Calu3 (cell line): ENCODE data around the gene VWA1. TPM values are rescaled to one million over a fixed set of nuclear protein-coding genes. Genes with fewer than 3 reads are reported as not detected.

ENCODE experiments used
- BruUV-seq: library from RNA; stranded (reverse); fragments of 400-500 nt; replicated peaks from 2 replicates; lab custom pipeline; 2021; lab: Mats Ljungman, UMichigan
- CTCF ChIA-PET: fragments of 300-600 bp; sonication (Branson Sonifier 250); formaldehyde crosslinking; loops from one replicate; lab custom pipeline; 2022; ENCODE audit warnings: antibody characterized with exemption; lab: Charles Lee
- DNase-seq: peaks from one replicate; pipeline ENCODE4 v3.0.0; 2022
- H3K27ac Mint-ChIP-seq: one replicate; pipeline ENCODE4 v1.8.0; 2022; ENCODE audit warnings: mixed read lengths; ENCODE audit not compliant: unreplicated experiment
- H3K27me3 Mint-ChIP-seq: one replicate; pipeline ENCODE4 v1.8.0; 2022; ENCODE audit warnings: mixed read lengths; ENCODE audit not compliant: unreplicated experiment
- H3K36me3 Mint-ChIP-seq: one replicate; pipeline ENCODE4 v1.8.0; 2022; ENCODE audit warnings: mild to moderate bottlenecking, moderate library complexity, mixed read lengths; ENCODE audit not compliant: insufficient read depth, unreplicated experiment
- H3K4me1 Mint-ChIP-seq: one replicate; pipeline ENCODE4 v1.8.0; 2022; ENCODE audit warnings: mild to moderate bottlenecking, low read depth, mixed read lengths; ENCODE audit not compliant: unreplicated experiment
- H3K4me3 Mint-ChIP-seq: one replicate; pipeline ENCODE4 v1.8.0; 2022; ENCODE audit warnings: mild to moderate bottlenecking, low read depth, moderate library complexity, mixed read lengths; ENCODE audit not compliant: unreplicated experiment
- H3K9me3 Mint-ChIP-seq: one replicate; pipeline ENCODE4 v1.8.0; 2022; ENCODE audit warnings: low read depth, mixed read lengths; ENCODE audit not compliant: unreplicated experiment
- CTCF ChIP-seq: fragments of 200-600 bp; IDR thresholded peaks from one replicate; pipeline ENCODE4 v1.8.0; 2022; ENCODE audit warnings: antibody characterized with exemption; ENCODE audit not compliant: unreplicated experiment
- intact Hi-C: fragments of 100-400 bp; cut with micrococcal nuclease; formaldehyde crosslinking; loops from one replicate; pipeline ENCODE4 v1.10.0; 2022; ENCODE audit not compliant: unreplicated experiment
- total RNA-seq: library from RNA; stranded (reverse); gene quantifications from 2 replicates; pipeline ENCODE4 v1.2.3, GENCODE V29; 2022

VWA1 gene
- total RNA-seq, 1 experiment from 2014 or later: 78.9 TPM

GRCh38 chr1:1421147-1421906 lies 14.2 kb upstream of the VWA1 start, which contains the start of gene ANKRD65:
ANKRD65 (minus strand) TSS chr1:1421276; CDS start chr1:1421005, 271 bp downstream.
- intact Hi-C loops: no loop called here
- Mint-ChIP-seq H3K4me3 (peak within 1 kb of the TSS; percentile 47), H3K9me3 (no peaks in the 10 kb centered on the region), H3K4me1 (peaks cover 7% of the 10 kb centered on the region), H3K27me3 (no peaks in the 10 kb centered on the region), H3K27ac (no peak within 1 kb of the TSS), H3K36me3 (peaks cover 14% of the 10 kb centered on the region)
- no TSS peak for BruUV-seq
- no peak for DNase-seq
- CTCF ChIA-PET: no interaction called here
- TF ChIP-seq CTCF: no peak

DNA sequence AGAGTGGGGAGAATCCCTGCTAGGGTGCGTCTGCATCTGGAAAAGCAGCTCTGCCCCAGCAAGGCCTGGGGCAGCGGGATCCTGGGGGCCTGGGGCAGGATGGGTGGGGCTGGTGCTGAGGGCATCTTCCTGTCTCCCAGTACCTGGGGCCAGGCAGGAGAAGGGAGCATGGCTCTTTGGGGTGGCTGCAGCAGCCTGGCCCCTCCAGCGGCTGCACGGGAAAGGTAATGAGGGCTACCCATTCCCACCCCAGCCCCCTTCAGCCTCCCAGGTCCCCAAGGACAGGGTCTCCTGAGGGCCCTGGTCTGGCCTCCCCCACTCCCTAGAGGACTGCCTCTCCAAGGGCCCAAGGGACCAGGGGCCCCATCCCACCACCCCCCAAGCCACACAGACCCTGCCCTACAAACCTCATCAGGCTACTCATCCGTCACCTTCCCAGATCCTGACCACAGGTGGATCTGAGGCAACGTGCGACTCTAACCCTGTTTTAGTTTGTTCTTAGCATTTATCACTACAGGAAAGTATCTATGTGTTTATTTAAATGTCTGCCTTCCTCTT lies 13.5 kb upstream of the VWA1 start:
- H3K4me3 Mint-ChIP-seq: no peak overlapping the region

GRCh38 chr1:1422465-1423244 lies 12.8 kb upstream of the VWA1 start:
- intact Hi-C loops: no loop called here
- Mint-ChIP-seq H3K36me3 (peaks cover 14% of the 10 kb centered on the region), H3K4me1 (peaks cover 7% of the 10 kb centered on the region), H3K9me3 (no peaks in the 10 kb centered on the region), H3K27me3 (no peaks in the 10 kb centered on the region), H3K4me3 (no peak overlapping the region), H3K27ac (no peak overlapping the region)
- no TSS peak for BruUV-seq
- CTCF ChIA-PET: no interaction called here
- peak; percentile 43 for DNase-seq
- TF ChIP-seq CTCF: no peak

More for the DNA sequence above, 13.5 kb upstream of the VWA1 start:
- intact Hi-C loops: no loop called here
- no peak for DNase-seq
- Mint-ChIP-seq H3K27me3 (no peaks in the 10 kb centered on the region), H3K36me3 (peaks cover 14% of the 10 kb centered on the region), H3K27ac (no peak overlapping the region), H3K4me1 (peaks cover 7% of the 10 kb centered on the region), H3K9me3 (no peaks in the 10 kb centered on the region)
- CTCF ChIA-PET: no interaction called here
- BruUV-seq: no TSS peak
- no peak for TF ChIP-seq CTCF

DNA sequence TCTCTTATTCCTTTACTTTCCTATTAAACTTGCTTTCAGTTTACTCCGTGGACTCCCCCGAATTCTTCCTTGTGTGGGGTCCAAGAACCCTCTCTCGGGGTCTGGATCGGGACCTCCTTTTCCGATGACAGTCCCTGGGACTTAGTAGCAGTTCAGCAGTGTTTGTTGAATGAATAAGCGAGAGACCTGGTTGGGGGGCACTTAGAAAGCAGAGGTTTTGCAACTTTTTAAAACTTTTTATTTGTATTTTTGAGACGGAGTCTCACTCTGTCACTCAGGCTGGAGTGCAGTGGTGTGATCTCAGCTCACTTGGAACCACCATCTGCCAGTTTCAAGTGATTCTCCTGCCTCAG lies 12.3 kb upstream of the VWA1 start:
- H3K9me3 Mint-ChIP-seq: no peaks in the 10 kb centered on the region
- H3K27me3 Mint-ChIP-seq: no peaks in the 10 kb centered on the region
- H3K27ac Mint-ChIP-seq: no peak overlapping the region
- H3K4me1 Mint-ChIP-seq: peaks cover 7% of the 10 kb centered on the region
- CTCF ChIA-PET: interaction anchor here (0.6 kb wide), 1 partner anchor 51 kb away, joined by 3 read pairs; no protein-coding TSS in a partner anchor
- no peak overlapping the region for H3K4me3 Mint-ChIP-seq
- DNase-seq: no peak
- H3K36me3 Mint-ChIP-seq: peaks cover 14% of the 10 kb centered on the region
- intact Hi-C loops: no loop called here
- no peak for TF ChIP-seq CTCF
- no TSS peak for BruUV-seq
